Measurements from ENCODE around the gene IFNA13.
"Not testable (repeated sequence)": the region's sequence is repeated elsewhere in the genome, so short reads cannot be mapped to it uniquely, and the experiment has no call there.

Gene IFNA13

GRCh38 chr9:21367957-21368356, at the start of gene IFNA13:
TSS of gene IFNA13 (minus strand) at chr9:21368057. CDS start at chr9:21368010, 47 bp downstream.
- no peak for DNase-seq (ENCODE audit: low spot score)

DNA sequence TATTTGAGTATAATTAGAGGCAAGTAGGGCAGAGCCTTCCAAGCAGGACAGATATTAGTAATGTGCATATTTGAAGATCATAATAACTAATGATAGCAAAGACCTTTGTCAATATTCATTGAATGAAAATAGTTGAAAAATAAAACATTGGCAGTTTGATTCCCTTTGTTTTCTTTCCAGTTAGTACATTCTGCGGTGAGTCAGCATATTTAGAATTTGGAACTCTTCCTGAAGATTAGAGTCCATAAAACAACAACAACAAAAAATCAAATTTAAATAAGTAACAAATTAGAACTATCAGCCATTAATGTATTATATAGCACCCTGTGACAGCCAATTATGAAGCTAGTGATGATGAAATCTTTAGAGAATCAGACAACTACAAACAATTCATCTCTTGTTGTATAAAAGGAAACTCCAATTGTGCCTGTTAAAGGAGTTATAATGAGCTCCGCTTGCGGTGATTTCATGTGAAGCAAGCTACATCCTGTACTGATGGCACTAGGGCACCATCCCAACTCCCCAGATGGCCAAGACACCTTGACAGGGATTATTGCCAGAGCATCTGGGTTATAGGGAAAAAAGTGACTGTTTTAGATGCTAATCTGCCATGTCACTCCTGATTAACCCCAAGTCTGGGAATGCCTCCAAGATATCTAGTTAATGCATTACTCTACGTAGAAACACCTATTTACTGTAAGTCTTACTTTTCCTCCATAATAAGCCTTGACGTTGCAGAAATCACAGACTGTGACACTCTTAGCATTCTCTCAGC, 47.8 kb upstream of the IFNA13 start:
- no peak for DNase-seq (ENCODE audit: low spot score)

- DNase-seq (ENCODE audit: low spot score), result no peak
Observed at GRCh38 chr9:21414220-21414940, 46.5 kb upstream of the IFNA13 start.

- DNase-seq (ENCODE audit: low spot score), result no peak
Observed at GRCh38 chr9:21413624-21414023, 45.8 kb upstream of the IFNA13 start.

DNA sequence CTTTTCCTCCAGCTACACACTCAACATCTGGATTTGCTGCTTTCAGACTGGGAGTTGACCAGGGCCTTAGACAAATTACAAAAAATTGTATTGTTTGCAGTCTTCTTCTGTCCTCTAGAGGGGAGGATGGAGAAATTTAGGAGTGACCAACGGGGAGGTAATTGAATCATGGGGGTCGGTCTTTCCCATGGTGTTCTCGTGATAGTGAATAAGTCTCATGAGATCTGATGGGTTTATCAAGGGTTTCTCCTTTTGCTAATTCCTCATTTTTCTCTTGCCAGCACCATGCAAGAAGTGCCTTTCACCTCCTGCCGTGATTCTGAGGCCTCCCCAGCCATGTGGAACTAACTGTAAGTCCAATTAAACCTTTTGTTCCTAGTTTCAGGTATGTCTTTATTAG, 45.3 kb upstream of the IFNA13 start:
- DNase-seq (ENCODE audit: low spot score), result no peak

DNA sequence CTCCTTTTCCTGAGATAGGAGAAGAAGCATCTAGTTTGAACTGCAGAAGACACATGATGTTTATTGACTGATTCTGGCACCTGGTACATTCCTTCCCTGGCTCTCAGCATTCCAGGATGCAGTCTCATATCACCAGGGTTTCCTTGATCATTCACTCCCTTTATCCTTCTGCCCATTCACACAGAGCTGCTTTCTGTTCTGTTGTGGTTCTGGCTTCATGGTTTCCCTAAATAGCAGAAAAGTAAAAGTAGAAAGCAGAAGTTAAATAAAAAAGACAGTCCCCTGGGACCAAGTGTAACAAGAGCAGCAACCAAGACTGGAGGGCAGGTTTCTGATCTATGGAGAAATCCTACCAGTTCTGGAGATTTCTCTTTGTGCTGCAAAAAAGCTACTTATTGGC, 44.2 kb upstream of the IFNA13 start:
- no peak for DNase-seq (ENCODE audit: low spot score)

- no peak for DNase-seq (ENCODE audit: low spot score)
Observed at GRCh38 chr9:21408817-21409216, 41.0 kb upstream of the IFNA13 start, which contains the start of gene IFNA8. TSS of gene IFNA8 (plus strand) at chr9:21409117. CDS start at chr9:21409177, 60 bp downstream.

- no peak for DNase-seq (ENCODE audit: low spot score)
Observed at GRCh38 chr9:21404146-21404545, 36.3 kb upstream of the IFNA13 start.

DNA sequence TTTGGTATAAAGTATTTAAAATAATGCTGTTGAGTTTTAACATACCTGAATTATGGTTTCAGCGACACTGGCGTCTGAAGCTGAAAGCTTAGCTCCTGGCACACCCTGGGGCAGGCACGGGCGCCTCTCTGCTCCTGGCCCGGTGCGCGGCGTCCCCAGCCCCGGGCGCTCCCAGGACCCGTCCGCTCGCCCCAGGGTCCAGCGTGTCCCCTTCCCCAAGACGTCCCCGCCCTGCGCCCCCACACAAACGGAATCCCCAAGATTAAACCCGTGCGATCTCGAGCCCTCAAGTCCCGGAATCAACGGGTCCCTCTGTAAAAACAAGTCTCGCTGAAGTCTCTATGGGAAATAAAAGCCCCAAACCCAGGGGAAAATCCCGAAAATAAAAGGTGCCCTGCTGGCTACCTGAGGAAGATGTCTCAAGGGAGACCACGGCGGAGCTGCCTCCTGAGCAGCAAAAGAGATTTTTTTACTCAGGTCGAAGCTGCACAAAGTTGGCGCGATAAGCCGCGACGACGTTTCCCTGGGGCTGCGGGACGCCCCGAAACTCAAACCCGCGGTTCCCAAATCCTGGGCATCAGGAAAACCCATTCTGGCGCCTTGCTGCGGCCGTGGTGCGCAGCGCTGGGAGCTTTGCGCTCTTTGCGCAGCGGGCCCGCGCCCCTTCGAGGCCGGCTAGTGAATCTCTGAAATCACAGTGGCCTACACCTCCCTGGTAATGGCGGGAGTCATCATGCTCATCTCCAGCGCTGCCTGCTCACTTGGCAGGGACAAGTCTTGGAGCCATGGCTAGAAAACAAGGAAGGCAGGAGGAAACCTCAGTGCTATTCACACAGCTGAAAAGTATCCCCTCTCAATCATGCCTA, 34.8 kb upstream of the IFNA13 start:
- no peak for DNase-seq (ENCODE audit: low spot score)

DNA sequence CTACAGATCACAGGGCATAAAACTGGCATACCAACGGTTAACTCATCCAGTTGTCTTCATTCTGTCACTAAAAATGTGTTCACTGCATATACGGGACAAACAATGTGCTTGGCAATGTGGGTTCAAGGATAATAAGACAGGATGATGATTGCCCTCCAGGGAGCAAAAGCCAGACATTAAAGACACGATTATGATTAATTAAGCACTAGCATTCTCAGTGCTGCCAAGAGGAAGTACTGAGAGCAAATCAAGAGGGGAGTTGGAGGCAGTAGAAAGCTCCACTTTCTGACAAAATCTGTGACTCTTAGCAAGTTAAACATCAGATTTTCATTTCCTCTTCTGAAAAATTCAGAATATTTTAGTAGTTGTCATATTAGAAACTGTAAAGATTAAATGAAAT, 32.1 kb upstream of the IFNA13 start:
- no peak for DNase-seq (ENCODE audit: low spot score)

DNA sequence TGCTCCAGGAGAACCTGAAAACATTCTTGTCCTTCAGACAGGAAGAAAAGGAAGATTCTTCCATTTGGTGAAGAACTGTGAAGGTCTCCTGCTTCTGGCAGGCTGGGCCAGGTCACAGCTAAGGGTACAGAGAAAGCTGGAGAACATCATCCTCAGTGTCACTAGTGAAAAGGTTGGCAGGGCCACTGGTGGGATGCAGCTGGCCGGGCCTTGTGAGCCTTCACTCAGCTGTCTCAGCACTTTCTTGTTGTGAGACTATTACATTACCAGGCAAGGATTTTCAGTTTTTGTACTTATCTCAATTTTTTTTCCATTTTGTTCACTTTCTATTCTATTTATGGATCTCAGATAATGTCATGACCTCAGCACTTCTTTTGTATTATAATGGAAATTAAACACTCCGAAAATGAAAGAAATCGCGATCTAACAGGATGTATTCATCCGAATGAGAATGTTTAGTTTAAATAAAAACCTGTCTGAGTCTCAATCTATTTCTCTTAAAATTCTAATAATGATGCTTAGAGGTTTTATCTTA, 31.2 kb upstream of the IFNA13 start:
- DNase-seq (ENCODE audit: low spot score), result no peak

- DNase-seq (ENCODE audit: low spot score), result no peak
Observed at GRCh38 chr9:21395778-21396717, 28.2 kb upstream of the IFNA13 start.

DNA sequence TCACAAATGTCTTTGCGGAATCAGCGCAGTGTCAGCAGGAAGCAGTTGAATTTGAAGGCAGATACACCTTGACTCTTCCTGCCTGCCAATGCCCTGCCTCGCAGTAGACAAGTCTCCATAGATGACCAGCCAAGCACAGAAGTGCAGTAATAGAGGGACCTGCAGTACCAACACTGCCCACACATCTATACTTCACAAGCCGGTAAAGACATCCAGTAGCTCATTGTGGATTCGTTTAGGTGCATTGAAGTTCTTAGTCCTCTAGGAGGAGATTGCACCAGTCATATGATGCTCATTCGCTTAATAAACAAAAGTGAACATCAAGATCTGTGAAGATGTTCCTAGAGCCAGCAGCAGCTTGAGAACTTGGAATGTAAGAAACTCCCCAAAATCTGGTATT, 24.4 kb upstream of the IFNA13 start:
- DNase-seq (ENCODE audit: low spot score), result no peak

DNA sequence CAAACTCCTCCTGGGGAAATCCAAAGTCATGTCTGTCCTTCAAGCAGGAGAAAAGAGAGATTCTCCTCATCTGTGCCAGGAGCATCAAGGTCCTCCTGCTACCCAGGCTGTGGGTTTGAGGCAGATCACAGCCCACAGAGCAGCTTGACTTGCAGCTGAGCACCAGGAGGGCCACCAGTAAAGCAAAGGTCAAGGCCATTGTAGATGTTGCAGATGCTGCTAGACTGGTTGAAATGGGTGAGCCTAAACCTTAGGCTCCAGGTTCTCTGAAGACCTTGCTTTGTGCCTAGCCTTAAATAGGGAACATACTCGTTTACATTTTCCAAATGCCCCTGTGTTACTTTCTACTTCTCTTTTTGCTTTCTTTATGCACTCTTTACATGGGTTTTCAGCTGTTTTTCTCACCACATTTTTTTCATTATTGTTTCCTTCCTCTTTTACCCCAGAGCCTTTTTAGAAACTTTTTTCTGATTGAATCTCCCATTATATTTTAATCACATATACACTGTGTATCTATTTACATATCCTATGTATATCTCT, 17.3 kb upstream of the IFNA13 start, which contains the start of gene IFNA2:
Gene IFNA2, minus strand, starts transcription at position 268 of the 540 bp plus-strand sequence. Its CDS starts 69 bp downstream, at position 199.
- DNase-seq (ENCODE audit: low spot score), result no peak

DNA sequence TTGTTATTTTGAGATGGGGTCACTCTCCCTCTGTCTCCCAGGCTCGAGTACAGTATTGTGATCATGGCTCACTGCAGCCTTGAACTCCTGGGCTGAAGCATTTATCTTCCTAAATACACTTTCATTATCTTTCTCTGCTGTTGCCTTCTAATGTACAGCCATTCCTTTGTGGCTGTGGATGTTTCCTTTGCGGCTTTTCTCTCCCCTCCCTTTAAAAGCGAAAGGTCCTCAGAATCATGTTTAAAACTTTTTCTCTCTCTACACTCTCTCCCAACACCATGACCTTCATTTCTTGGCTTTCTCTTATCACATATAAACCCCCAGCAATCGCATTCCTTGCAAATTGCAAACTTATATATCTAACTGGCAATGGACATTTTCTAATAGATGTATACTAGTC, 15.8 kb upstream of the IFNA13 start:
- no peak for DNase-seq (ENCODE audit: low spot score)

DNA sequence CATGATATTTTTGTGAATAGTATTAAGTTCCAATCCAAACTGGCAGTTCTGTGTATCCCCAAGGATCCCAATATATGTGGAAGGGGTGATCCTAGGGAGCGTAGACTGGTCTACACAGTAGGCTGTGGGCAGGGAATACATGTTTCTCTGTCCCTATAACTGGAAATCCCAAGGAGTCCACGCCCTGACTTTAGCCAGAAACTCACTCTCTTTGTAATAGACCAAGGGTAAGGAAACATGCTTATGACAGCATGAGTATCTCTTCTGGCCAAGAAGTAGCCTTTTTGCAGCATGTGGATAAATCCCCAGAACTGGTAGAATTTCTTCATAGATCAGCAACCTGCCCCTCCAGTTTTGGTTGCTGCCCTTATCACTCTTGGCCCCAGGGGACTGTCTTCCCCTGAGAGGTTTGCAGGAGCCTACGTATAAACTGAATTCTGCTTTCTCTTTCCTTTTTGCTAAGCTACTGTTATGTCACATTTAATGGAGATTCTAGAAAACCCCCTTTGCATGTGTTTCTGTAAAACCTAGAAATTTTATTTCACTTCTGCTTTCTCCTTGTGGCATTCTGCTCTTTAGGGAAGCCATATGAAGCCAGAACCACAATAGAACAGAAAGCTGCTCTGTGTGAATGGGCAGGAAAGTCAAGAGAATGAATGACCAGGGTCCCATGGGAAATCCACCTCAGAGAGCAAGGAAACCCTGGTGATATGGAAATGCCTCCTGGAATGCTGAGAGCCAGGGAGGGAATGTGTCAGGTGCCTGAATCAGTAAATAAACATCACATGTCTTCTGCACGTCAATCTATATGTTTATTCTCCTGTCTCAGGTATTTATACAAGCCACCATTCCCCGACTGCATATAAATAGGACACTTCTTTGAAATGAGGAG, 13.8 kb upstream of the IFNA13 start:
- no peak for DNase-seq (ENCODE audit: low spot score)

- DNase-seq (ENCODE audit: low spot score), result not testable (repeated sequence)
Observed at GRCh38 chr9:21371467-21371866, 3.6 kb upstream of the IFNA13 start.

- not testable (repeated sequence) for DNase-seq (ENCODE audit: low spot score)
Observed at GRCh38 chr9:21367169-21367568, 688 bp downstream of the IFNA13 start.

- DNase-seq (ENCODE audit: low spot score), result no peak
Observed at GRCh38 chr9:21362287-21362686, 5.6 kb downstream of the IFNA13 start.
